Measurements from ENCODE around the gene MEPCE.
"Not testable (repeated sequence)": the region's sequence is repeated elsewhere in the genome, so short reads cannot be mapped to it uniquely, and the experiment has no call there.

MEPCE gene, protein sequence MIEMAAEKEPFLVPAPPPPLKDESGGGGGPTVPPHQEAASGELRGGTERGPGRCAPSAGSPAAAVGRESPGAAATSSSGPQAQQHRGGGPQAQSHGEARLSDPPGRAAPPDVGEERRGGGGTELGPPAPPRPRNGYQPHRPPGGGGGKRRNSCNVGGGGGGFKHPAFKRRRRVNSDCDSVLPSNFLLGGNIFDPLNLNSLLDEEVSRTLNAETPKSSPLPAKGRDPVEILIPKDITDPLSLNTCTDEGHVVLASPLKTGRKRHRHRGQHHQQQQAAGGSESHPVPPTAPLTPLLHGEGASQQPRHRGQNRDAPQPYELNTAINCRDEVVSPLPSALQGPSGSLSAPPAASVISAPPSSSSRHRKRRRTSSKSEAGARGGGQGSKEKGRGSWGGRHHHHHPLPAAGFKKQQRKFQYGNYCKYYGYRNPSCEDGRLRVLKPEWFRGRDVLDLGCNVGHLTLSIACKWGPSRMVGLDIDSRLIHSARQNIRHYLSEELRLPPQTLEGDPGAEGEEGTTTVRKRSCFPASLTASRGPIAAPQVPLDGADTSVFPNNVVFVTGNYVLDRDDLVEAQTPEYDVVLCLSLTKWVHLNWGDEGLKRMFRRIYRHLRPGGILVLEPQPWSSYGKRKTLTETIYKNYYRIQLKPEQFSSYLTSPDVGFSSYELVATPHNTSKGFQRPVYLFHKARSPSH

DNA sequence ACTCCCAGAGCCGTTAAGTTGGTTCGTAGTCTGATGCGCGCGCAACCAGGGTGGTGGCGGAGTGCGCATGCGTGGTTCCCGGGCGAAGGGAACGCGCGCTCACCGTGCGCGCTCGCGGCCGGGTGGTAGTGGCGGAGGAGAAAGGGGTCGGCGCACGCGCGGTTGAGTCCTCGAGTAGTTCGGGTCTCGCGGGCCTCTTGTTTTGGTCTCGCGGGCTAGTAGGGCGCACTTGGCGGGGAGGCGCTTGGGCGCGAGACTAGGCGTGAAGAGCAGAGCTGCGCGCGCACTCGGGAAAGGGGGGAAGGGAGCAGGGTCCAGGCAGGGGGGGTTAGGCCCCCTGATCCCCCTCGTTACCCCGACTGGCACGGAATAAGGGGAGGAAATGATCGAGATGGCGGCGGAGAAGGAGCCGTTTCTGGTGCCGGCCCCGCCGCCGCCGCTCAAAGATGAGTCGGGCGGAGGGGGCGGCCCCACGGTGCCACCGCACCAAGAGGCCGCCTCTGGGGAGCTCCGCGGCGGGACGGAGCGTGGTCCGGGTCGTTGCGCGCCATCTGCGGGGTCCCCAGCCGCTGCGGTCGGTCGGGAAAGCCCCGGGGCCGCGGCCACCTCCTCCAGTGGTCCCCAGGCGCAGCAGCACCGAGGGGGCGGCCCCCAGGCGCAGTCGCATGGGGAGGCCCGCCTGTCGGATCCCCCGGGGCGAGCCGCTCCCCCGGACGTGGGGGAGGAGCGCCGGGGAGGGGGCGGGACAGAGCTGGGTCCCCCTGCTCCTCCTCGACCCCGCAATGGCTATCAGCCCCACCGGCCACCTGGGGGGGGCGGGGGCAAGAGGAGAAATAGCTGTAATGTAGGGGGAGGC, at the start of gene MEPCE:
Gene MEPCE (plus strand): TSS at position 195 of the 856 bp plus-strand sequence. CDS start 188 bp downstream, at position 383.
- DNase-seq = peak; percentile 97

DNA sequence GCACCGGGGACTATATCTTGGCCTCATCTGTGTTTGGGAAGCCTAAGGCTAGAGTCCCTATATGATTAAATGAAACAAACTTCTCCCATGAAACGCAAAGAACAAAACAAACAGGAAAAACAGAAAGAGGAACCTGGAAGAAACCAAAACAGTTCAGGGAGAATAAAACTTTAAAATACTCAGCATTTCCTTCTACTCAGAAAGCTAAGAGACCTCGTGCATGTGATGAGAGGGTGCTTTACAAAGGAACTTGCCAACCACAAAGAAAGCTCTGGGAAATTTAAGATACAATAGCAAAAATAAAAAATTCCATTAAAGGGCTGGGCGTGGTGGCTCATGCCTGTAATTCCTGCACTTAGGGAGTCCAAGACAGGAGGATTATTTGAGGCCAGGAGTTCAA, 49.4 kb upstream of the MEPCE start:
- DNase-seq = no peak

DNA sequence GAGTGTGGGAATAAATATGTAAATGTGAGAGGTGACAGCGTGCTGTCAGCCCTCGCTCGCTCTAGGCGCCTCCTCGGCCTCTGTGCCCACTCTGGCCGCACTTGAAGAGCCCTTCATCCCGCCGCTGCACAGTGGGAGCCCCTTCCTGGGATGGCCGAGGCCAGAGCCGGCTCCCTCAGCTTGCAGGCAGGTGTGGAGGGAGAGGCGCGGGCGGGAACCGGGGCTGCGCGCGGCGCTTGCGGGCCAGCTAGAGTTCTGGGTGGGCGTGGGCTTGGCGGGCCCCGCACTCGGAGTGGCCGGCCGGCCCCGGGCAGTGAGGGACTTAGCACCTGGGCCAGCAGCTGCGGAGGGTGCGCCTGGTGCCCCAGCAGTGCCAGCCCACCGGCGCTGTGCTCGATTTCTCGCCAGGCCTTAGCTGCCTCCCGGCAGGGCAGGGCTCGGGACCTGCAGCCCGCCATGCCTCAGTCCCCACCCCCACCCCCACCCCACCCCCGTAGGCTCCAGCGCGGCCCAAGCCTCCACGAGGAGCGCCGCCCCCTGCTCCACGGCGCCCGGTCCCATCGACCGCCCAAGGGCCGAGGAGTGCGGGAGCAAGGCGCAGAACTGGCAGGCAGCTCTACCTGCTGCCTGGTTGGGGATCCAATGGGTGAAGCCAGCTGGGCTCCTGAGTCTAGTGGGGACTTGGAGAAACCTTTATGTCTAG, 47.9 kb upstream of the MEPCE start:
- not testable (repeated sequence) for DNase-seq

DNA sequence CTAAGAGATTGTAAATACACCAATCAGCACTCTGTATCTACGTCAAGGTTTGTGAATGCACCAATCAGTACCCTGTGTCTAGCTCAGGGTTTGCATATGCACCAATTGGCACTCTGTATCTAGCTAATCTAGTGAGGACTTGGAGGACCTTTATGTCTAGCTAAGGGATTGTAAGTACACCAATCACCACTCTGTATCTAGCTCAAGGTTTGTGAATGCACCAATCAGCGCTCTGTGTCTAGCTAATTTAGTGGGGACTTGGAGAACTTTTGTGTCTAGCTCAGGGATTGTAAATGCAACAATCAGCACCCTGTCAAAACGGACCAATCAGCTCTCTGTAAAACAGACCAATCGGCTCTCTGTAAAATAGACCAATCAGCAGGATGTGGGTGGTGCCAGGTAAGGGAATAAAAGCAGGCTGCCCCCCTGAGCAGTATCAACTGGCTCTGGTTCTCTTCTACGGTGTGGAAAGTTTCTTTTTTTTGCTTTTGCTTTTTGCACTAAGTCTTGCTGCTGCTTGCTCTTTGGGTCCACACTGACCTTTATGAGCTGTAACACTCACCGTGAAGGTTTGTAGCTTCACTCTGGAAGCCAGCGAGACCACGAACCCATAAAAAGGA, 47.3 kb upstream of the MEPCE start:
- not testable (repeated sequence) for DNase-seq

DNA sequence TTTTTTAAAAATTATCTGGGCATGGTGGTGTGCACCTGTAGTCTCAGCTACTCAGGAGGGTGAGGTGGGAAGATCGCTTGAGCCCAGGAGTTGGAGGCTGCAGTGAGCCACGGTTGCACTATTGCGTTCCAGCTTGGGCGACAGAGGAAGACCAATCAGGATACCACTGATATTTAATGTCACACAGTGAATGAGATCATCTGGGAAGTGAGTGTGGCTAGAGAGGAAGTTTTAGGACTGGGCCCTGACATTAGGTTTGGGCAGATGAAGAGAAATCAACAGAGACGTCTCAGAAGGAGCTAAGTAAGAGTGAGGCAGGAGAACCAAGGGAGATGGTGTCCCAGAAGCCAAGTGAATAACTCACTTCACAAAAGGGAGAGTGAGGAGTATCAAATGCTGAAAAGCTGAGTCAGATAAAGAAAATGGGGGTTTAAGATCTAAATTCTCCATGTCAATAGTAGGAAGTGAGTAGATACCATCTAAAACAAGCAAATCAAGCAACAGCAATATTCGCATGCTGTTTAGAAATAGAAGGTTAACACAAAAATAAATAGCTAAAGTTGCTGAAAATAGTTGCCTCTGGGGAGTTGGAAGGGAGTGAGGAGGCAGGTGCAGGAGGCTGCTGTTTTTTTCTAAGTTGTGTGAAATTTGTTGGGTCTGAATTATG, 44.9 kb upstream of the MEPCE start:
- DNase-seq = no peak

DNA sequence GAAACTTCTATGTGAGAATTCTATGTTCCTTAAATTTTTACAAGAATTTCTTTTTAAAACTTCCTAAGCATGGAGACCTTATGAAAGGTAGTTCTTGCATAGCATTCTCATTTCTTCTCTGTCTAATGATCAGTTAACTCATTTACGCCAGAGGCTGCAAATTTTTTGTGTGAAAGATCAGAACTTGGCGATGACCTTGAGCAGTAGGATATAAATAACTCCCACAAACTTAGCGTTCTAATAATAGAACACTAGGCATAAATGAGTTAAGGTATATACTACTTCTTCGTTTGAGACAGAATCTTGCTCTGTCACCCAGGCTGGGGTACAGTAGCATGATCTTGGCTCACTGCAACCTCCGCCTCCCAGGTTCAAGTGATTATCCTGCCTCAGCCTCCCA, 42.7 kb upstream of the MEPCE start:
- DNase-seq = no peak

DNA sequence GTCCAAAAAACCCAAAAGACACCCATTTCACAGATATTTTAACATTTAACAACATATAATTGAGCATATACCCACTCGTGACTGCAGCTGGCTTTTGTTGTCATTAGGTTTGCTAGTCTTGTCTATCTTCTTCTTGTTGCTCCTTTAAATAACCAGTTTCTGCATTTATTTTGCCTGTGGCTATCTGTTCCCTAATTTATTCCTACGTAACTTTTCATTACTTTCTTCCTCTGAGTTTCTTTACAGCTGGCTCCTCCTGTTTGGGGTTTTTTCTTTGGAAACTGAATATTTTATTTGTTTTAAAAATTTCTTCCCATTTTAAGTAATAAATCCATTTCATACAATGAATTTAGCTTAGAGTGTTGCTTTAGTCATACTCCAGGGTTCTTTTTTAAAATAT, 41.9 kb upstream of the MEPCE start:
- no peak for DNase-seq

DNA sequence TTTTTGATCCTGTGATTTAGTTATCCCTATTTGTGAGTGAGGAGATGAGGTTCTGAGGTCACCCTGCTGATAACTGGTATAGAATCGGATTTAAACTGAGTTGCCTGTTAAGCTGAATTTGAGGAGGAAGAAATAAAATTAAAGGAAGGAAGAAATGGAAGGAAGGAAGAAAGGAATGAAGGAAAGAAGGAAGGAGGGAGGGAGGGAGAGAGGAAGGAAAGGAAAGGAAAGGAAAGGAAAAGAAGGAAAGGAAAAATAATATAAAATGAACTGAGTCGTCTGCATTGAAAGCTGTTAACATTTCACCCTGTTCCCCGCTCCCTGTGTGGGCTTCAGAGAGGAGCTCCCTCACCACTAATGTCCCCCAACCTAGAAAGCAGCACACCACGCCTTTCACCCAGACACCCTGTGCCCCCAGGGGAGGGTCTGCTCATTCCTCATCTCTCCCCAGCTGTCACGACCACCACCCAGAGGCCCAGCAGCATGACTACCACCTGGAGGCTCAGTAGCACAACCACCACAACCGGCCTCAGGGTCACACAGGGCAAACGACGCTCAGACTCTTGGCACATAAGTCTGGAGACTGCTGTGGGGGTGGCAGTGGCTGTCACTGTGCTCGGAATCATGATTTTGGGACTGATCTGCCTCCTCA, 40.1 kb upstream of the MEPCE start:
- DNase-seq = no peak

DNA sequence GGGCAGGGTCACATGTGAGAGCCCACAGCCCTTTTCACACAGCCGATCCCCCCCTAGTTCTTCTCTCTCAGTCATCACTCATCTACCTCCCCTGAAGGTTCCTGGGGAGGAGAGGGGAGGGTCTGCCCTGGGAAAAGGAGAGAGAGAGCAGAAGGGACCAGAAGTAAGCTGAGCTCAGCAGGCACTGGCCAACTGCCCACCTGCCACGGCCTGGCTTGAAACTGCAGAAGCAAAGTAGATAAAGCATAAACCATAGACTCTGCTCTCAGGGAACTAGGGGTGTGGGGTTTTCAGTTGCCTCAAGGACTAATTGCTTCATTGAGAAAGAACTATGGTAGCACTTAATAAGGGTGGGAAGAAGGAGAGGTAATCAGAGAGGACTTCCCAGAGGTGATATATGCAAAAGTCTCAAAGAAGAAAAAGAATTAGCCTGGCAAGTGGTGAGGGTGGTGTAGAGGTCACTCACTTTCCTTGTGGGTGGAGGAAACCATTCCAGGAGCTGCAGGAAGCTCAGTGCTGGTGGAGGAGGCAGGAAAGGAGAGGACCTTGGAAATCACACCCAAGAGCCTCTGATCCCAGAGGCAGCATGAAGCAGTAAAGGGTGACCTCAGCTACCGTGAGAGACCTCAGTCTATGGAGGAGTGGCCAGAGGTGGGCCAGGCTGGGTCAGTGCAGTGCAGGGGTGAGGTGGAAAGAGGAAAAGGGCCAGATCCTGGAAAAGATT, 39.2 kb upstream of the MEPCE start:
- no peak for DNase-seq

DNA sequence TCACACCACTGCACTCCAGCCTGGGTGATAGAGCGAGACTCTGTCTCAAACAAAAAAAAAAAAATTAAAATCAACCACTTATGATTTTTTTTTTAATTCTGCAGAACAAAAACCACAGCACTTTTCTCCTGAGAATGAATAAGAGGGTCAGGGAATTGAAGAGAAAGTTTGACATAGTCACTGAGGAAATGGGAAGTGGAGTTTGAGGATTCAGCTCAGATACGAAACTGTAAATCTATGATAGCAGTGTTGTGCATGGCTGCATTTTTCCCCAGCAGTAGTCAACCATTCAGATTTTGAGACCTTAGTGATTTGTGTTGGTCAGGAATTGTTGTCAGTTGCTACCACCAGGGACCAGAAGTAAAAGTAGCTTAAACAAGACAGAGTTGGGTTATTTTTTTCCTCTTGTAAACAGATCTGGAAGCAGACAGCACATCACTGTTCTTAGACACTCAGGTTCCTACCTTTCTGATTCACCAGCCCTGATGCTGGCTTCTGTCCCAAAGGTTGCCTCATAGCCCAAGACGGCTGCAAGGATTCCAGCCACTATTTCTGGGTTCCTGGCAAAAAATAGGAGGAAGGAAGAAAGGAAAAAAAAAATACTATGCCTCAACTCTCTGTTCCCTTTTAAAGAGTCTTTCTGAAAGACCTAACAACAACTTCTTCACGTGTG, 36.3 kb upstream of the MEPCE start:
- no peak for DNase-seq

DNA sequence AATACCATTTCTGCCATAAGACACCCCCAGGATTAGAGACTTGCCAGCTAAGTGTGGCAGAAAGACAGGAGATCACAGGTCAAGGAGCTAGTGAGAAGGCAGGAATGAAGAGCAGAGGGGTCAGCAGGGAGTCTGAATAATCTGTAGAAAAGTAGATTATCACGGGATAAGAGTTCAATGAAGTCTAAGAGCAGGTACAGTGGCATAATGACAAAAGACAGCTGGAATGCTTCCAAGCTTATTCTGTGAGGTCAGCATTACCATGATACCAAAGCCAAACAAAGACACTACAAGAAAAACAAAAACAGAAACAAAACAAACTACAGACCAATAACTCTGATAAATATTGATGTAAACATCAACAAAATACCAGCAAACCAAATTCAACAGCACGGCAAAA, 35.6 kb upstream of the MEPCE start:
- no peak for DNase-seq

DNA sequence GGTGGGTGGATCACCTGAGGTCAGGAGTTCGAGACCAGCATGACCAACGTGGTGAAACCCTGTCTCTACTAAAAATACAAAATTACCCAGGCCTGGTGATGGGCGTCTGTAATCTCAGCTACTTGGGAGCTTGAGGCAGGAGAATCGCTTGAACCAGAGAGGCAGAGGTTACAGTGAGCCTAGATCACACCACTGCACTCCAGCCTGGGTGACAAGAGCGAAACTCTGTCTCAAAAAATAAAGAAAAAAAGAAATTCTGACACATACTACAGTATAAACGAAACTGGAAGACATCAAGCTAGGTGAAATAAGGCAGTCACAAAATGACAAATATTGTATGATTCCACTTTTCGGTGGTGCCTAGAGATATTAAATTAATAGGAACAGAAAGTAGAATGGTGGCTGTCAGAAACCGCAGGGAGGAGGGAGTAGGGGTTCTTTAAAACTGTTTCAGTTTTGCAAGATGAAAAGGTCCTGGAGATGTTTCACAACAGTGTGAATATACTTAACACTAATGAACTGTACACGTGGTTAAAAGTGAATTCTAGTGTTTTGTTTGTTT, 33.1 kb upstream of the MEPCE start:
- DNase-seq = no peak

DNA sequence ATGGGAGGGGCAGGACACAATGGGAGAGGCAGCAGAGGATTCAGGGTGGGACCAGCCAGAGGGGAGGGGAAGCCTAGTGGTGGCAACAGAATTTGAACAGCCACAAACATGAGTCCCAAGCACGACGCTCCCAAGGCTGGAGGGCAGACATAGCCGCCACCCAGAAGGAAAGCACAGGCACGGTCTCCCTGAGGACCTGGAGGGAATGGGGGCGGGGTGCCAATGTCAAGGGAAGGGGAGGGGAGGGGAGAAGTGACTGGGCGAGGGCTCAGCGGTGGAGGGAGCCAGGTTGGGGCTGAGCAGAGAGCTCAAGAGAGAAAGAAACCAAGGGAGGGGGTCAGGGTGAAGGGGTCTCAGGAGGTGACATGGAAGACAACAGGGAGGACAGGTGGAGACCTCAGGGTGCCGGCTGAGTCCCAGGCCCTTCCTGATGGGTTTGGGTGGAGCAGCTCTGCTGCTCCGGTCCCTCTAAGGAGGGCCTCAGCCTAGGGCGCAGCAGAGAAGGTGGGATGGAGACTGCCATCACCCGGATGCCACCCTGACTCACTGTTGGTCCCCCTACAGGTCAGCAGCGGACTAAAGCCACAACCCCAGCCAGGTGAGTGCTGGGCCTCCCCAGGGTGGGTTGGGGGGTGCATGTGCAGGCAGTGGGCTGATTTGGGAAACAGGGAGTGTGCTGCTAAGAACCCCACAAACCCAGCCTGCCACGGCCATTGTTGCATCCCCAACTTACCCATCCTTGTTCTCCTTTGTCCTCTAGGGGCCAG, 32.1 kb upstream of the MEPCE start:
- no peak for DNase-seq

DNA sequence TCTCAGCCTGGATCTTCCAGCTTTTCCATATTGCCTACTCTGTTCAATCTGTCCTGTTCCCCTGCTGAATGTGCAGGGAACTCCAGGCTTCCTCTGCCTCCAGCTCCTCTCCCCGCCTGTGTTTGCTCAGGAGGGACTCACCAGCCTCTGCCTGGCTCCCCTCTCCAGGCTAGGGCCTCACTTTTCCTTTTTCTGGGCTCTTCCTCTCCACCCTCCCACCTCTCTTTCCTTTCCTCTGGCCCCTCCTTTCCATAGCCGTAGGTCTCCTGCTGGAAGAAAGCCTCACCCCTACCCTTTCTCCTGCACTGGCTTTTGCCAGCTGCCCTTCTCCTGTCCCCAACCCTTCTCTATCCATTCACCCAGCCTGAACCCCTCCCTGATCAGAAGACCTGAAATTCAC, 31.4 kb upstream of the MEPCE start:
- no peak for DNase-seq

DNA sequence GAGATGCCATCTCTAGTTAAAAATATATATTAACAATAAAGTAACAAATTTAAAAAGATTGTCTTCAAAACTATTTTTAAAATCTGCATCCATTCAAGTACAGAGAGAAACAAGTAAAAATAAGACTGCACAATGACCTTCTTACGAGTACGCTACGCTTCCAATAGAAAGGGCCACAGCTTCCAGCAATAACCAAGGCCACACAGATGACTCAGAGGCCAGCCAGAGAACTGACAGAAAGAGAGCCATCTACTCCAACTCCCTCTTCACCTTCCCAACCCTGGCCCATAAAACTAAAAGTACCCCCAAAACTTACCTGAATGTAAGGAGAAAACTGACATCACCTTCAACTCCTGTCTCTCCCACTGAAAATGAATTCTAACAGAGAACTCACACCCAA, 29.6 kb upstream of the MEPCE start:
- DNase-seq = no peak

DNA sequence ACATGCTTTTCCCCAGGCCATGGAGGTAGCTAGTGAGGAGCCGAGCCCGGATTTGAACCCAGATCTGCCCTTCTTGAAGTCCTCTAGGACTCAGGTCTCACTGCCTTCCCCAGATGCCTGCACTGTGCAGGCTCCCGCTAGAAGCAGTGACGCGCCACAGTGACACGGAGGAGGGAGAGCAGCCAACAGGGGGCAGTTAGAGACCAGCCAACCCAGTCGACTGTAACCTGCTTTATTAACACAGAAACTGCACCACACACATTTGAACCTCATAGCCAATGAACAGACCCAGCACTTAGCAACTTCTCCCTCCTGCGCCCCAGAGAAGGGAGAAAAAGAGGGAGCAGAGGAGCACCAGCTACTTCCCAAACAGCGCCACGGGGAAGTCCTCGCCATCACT, 29.0 kb upstream of the MEPCE start:
- no peak for DNase-seq

DNA sequence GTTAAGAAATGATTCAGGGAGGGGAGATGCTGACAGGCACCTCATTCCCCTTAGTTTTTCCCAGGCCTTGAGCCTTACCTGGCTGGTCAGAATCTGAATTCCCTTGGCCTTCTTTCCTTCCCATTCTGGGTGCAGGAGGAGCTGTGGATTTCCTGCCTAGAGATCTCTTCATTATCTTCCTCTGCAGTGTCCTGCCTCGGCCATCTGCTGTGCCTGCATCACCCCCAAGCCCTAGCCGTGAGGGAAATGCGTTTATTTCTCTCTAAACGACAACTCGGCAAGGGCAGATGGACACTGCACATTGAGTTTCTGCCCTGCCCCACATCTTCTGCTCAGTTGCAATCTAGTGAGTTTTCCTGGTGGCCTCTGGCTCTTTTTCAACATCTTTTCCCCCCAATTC, 27.8 kb upstream of the MEPCE start:
- DNase-seq = no peak

DNA sequence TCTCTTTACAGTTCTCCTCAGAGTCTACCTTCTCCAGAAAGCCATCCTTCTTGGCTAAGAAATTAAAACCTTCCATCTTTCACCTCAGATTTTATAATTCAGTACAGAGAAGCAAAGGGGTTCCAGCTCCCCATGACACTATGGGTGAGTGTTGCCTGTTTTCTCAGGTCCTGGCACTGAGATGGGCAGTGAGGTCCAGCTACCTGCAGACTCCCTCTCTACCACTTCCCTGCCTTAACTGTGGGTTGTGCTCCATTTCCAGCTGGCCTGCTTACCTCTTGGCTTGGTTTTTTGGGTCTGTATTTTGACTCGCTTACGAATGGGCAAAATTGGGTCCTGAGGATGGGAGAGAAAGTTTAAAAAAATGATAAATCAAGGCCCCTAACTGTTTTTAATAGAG, 27.4 kb upstream of the MEPCE start:
- no peak for DNase-seq

DNA sequence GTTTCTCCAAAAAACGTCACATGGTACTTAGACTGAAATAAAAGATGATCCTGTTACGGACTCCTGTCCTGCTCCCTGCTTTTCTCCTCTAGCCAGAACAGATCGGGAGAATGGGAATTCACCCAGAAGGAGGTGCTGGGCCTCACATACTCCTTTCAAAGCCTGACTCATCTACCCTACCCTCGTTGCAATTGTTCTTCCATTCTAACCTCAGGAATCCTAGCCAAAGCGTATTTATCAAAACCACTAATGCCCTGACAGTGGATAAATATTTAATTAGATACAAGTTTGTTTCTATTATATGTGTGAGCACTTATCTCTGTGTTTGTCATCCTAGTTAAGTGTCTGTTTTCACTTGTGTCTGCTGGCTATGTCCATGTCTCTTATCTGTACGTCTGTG, 22.9 kb upstream of the MEPCE start:
- no peak for DNase-seq

Data from 8988T (cell line).